PC-9 (cell line): ENCODE measurements around the gene SELPLG. TPM values are rescaled to one million over a fixed set of nuclear protein-coding genes. Genes with fewer than 3 reads are reported as not detected.

Experiments used
- BruUV-seq: library from RNA; stranded (reverse); fragments of 400-500 nt; replicated peaks from 2 replicates; lab custom pipeline; 2021; lab: Mats Ljungman, UMichigan
- CTCF ChIA-PET: fragments of 300-600 bp; sonication (Branson Sonifier 250); formaldehyde crosslinking; loops from one replicate; lab custom pipeline; 2022; ENCODE audit warnings: antibody characterized with exemption; lab: Charles Lee
- POLR2A ChIA-PET: fragments of 300-600 bp; sonication (Branson Sonifier 250); formaldehyde crosslinking; loops from one replicate; lab custom pipeline; 2022; ENCODE audit warnings: antibody characterized with exemption; ENCODE audit not compliant: unreplicated experiment; lab: Charles Lee
- DNase-seq, 2 experiments: peaks; one replicate each; pipeline versions ENCODE4 v3.0.0 to v3.0.0-alpha.2; 2015 to 2022; ENCODE audit warnings: mixed read lengths in 1 of 2
- H2AFZ ChIP-seq: fragments of 200-600 bp; sonication (generic); 2 replicates; pipeline ENCODE4 v1.8.1; 2017; ENCODE audit warnings: antibody characterized with exemption
- H3F3A ChIP-seq: fragments of 200-600 bp; sonication (generic); 2 replicates; pipeline ENCODE4 v1.8.1; 2017; ENCODE audit warnings: antibody characterized with exemption, mild to moderate bottlenecking, low read depth; ENCODE audit not compliant: insufficient read depth
- H3K27ac ChIP-seq: fragments of 200-600 bp; sonication (generic); 2 replicates; pipeline ENCODE4 v1.6.1; 2016; ENCODE audit warnings: mixed run types
- H3K27me3 ChIP-seq: fragments of 200-600 bp; sonication (generic); 2 replicates; pipeline ENCODE4 v1.6.1; 2016; ENCODE audit warnings: low read depth, mixed run types; ENCODE audit not compliant: insufficient read depth
- H3K36me3 ChIP-seq: fragments of 200-600 bp; sonication (generic); 2 replicates; pipeline ENCODE4 v1.6.1; 2016; ENCODE audit warnings: low read depth, mixed run types
- H3K4me1 ChIP-seq: fragments of 200-600 bp; sonication (generic); replicated peaks from 2 replicates; pipeline ENCODE4 v1.6.1; 2016; ENCODE audit warnings: mixed run types; ENCODE audit not compliant: insufficient read depth
- H3K4me2 ChIP-seq: fragments of 200-600 bp; sonication (generic); 2 replicates; pipeline ENCODE4 v1.6.1; 2017; ENCODE audit warnings: mixed run types
- H3K4me3 ChIP-seq: fragments of 200-600 bp; sonication (generic); 2 replicates; pipeline ENCODE4 v1.6.1; 2016; ENCODE audit warnings: mixed run types
- H3K79me2 ChIP-seq: fragments of 200-600 bp; sonication (generic); 2 replicates; pipeline ENCODE4 v1.6.1; 2017; ENCODE audit warnings: low read depth, mixed run types
- H3K9me2 ChIP-seq: fragments of 200-600 bp; sonication (generic); 2 replicates; pipeline ENCODE4 v1.8.1; 2017; ENCODE audit warnings: mild to moderate bottlenecking; ENCODE audit not compliant: insufficient read depth
- H3K9me3 ChIP-seq: fragments of 200-600 bp; sonication (generic); 2 replicates; pipeline ENCODE4 v1.8.1; 2016; ENCODE audit warnings: low read depth; ENCODE audit not compliant: insufficient read depth
- H4K20me1 ChIP-seq: fragments of 200-600 bp; sonication (generic); 2 replicates; pipeline ENCODE4 v1.8.1; 2017; ENCODE audit not compliant: insufficient read depth
- CTCF ChIP-seq: fragments of 200-600 bp; sonication (generic); conservative IDR thresholded peaks from 2 replicates; pipeline ENCODE4 v1.6.1; 2017; ENCODE audit warnings: mixed run types, antibody characterized with exemption, mild to moderate bottlenecking, moderate library complexity
- EZH2 ChIP-seq: fragments of 200-600 bp; sonication (generic); IDR thresholded peaks from 2 replicates; pipeline ENCODE4 v1.8.0; 2017; ENCODE audit warnings: antibody characterized with exemption, low read depth
- intact Hi-C: fragments of 100-400 bp; cut with micrococcal nuclease; formaldehyde crosslinking; loops from one replicate; pipeline ENCODE4 v1.10.0; 2022; ENCODE audit not compliant: unreplicated experiment
- total RNA-seq: library from RNA; stranded (reverse); gene quantifications from 2 replicates; pipeline ENCODE4 v1.2.3, GENCODE V29; 2021

SELPLG gene
- total RNA-seq, 1 experiment from 2014 or later: 0.96 TPM

GRCh38 chr12:108581311-108582227 lies 52.1 kb downstream of the SELPLG start:
- no peaks in the 10 kb centered on the region for H3F3A ChIP-seq
- H3K27ac ChIP-seq: no peak overlapping the region
- H3K9me3 ChIP-seq: no peaks in the 10 kb centered on the region
- no TSS peak for BruUV-seq
- H3K4me1 ChIP-seq: no peaks in the 10 kb centered on the region
- no peaks in the 10 kb centered on the region for H3K36me3 ChIP-seq
- H3K4me3 ChIP-seq: no peak overlapping the region
- CTCF ChIA-PET: no interaction called here
- TF ChIP-seq CTCF (no peak), EZH2 (no peak)
- H3K79me2 ChIP-seq: no peaks in the 10 kb centered on the region
- intact Hi-C loops: no loop called here
- peaks cover 14% of the 10 kb centered on the region; the same call in 1 of the 2 replicates for H3K27me3 ChIP-seq
- DNase-seq: no peak
- H3K4me2 ChIP-seq: no peak overlapping the region
- no peak overlapping the region for H2AFZ ChIP-seq
- POLR2A ChIA-PET: interaction anchor here (0.5 kb wide), 1 partner anchor 144 kb away, joined by 13 read pairs; no protein-coding TSS in a partner anchor
- no peaks in the 10 kb centered on the region for H3K9me2 ChIP-seq
- H4K20me1 ChIP-seq: no peaks in the 10 kb centered on the region

- no peak overlapping the region for H3K27ac ChIP-seq
- no TSS peak for BruUV-seq
- no peaks in the 10 kb centered on the region for H3K36me3 ChIP-seq
- no peaks in the 10 kb centered on the region for H3F3A ChIP-seq
- no peaks in the 10 kb centered on the region for H3K9me2 ChIP-seq
- ChIA-PET POLR2A (no interaction called here), CTCF (no interaction called here)
- no peaks in the 10 kb centered on the region for H3K79me2 ChIP-seq
- peaks cover 14% of the 10 kb centered on the region; the same call in 1 of the 2 replicates for H3K27me3 ChIP-seq
- H3K4me3 ChIP-seq: no peak overlapping the region
- H3K9me3 ChIP-seq: no peaks in the 10 kb centered on the region
- intact Hi-C loops: no loop called here
- TF ChIP-seq EZH2 (no peak), CTCF (no peak)
- no peak for DNase-seq
- no peaks in the 10 kb centered on the region for H3K4me1 ChIP-seq
- H2AFZ ChIP-seq: no peak overlapping the region
- H4K20me1 ChIP-seq: no peaks in the 10 kb centered on the region
- H3K4me2 ChIP-seq: no peak overlapping the region
Observed at GRCh38 chr12:108580531-108580930, 53.2 kb downstream of the SELPLG start.

GRCh38 chr12:108578813-108579212 lies 54.9 kb downstream of the SELPLG start:
- Histone ChIP-seq H3K27me3 (peaks cover 14% of the 10 kb centered on the region; the same call in 1 of the 2 replicates), H3K27ac (no peak overlapping the region), H3K9me2 (no peaks in the 10 kb centered on the region), H4K20me1 (no peaks in the 10 kb centered on the region), H3K79me2 (no peaks in the 10 kb centered on the region), H3K4me3 (no peak overlapping the region), H2AFZ (no peak overlapping the region), H3F3A (no peaks in the 10 kb centered on the region), H3K9me3 (no peaks in the 10 kb centered on the region), H3K4me2 (no peak overlapping the region), H3K4me1 (no peaks in the 10 kb centered on the region), H3K36me3 (no peaks in the 10 kb centered on the region)
- DNase-seq: no peak
- ChIA-PET POLR2A (no interaction called here), CTCF (no interaction called here)
- intact Hi-C loops: no loop called here
- TF ChIP-seq EZH2 (no peak), CTCF (no peak)
- no TSS peak for BruUV-seq
